Panc1 (cell line): Measurements from ENCODE around the gene PRKCG. TPM values are rescaled to one million over a fixed set of nuclear protein-coding genes. Genes with fewer than 3 reads are reported as not detected.

Source experiments
- ATAC-seq: fragments of 200-7000 bp; cut with Tn5 transposase; 2 replicates; pipeline ENCODE4 v1.9.1; 2020; ENCODE audit warnings: mild to moderate bottlenecking, moderate library complexity
- BruUV-seq: library from RNA; stranded (reverse); fragments of 400-500 nt; replicated peaks from 2 replicates; lab custom pipeline; 2021; lab: Mats Ljungman, UMichigan
- CTCF ChIA-PET: fragments of 300-600 bp; sonication (Branson Sonifier 250); formaldehyde crosslinking; loops from one replicate; lab custom pipeline; 2022; ENCODE audit warnings: antibody characterized with exemption; lab: Charles Lee
- POLR2A ChIA-PET: fragments of 300-600 bp; sonication (Branson Sonifier 250); formaldehyde crosslinking; loops from one replicate; lab custom pipeline; 2022; ENCODE audit warnings: antibody characterized with exemption; lab: Charles Lee
- DNase-seq: peaks from one replicate; pipeline ENCODE4 v3.0.0-alpha.2; 2010; ENCODE audit warnings: low read depth, low spot score
- H3K27ac ChIP-seq: 2 replicates; pipeline ENCODE4 v1.5.1; 2011; ENCODE audit warnings: mild to moderate bottlenecking, low read length, inconsistent platforms
- H3K27me3 ChIP-seq: fragments of 200-500 bp; sonication (Bioruptor generic); 2 replicates; pipeline ENCODE4 v1.6.0; 2014; ENCODE audit warnings: low read length, inconsistent platforms; ENCODE audit not compliant: control insufficient read depth, insufficient read depth
- H3K36me3 ChIP-seq: fragments of 200-500 bp; sonication (Bioruptor generic); 2 replicates; pipeline ENCODE4 v1.5.1; 2014; ENCODE audit warnings: inconsistent platforms, mild to moderate bottlenecking, low read length, moderate library complexity; ENCODE audit not compliant: control insufficient read depth, insufficient read depth
- H3K4me1 ChIP-seq: 2 replicates; pipeline ENCODE4 v1.5.1; 2011; ENCODE audit warnings: inconsistent platforms, mild to moderate bottlenecking, low read length, moderate library complexity; ENCODE audit not compliant: control insufficient read depth, insufficient read depth
- H3K4me3 ChIP-seq, 2 experiments: 2 replicates each; pipeline ENCODE4 v1.5.1; 2011 to 2012; ENCODE audit warnings: low read depth in 2 of 2, low read length in 2 of 2, mild to moderate bottlenecking in 2 of 2, inconsistent platforms in 1 of 2, moderate library complexity in 1 of 2
- H3K9me3 ChIP-seq: fragments of 200-500 bp; sonication (Bioruptor generic); 2 replicates; pipeline ENCODE4 v1.5.1; 2014; ENCODE audit warnings: low read depth, mild to moderate bottlenecking, inconsistent platforms, low read length, moderate library complexity; ENCODE audit not compliant: control insufficient read depth, insufficient read depth
- POLR2AphosphoS5 ChIP-seq: IDR thresholded peaks from 2 replicates; pipeline ENCODE4 v1.6.1; 2012; ENCODE audit warnings: mild to moderate bottlenecking, low read depth, low read length, moderate library complexity
- SIN3A ChIP-seq: IDR thresholded peaks from 2 replicates; pipeline ENCODE4 v1.6.1; 2012; ENCODE audit warnings: low read depth, mild to moderate bottlenecking, low read length, moderate library complexity, borderline replicate concordance; ENCODE audit not compliant: insufficient read depth
- TCF7L2 ChIP-seq: IDR thresholded peaks from 2 replicates; pipeline ENCODE4 v1.6.1; 2011; ENCODE audit warnings: mild to moderate bottlenecking, low read depth, low read length, inconsistent platforms
- in situ Hi-C: cut with HindIII; loops from 2 replicates; pipeline ENCODE4 v1.10.0; 2016; ENCODE audit warnings: low sequenced_read_pairs, low pct_unique_long_range_greater_than_20kb
- intact Hi-C: fragments of 100-400 bp; cut with micrococcal nuclease; formaldehyde crosslinking; loops from one replicate; pipeline ENCODE4 v1.10.0; 2022; ENCODE audit not compliant: unreplicated experiment
- total RNA-seq: library from RNA; stranded (reverse); gene quantifications from one replicate; pipeline ENCODE4 v1.2.1, GENCODE V29; 2021; ENCODE audit not compliant: unreplicated experiment
- TF ChIP-seq, protein P1 (sequence below): fragments of 450-650 bp; IDR thresholded peaks from 2 replicates; pipeline ENCODE4 v1.5.1; 2017; ENCODE audit warnings: mild to moderate bottlenecking
- TF ChIP-seq, protein P2 (sequence below), 2 experiments: IDR thresholded peaks; 2 replicates each; pipeline ENCODE4 v1.6.1; 2011 to 2012; ENCODE audit warnings: low read depth in 2 of 2, control low read depth in 1 of 2, low read length in 1 of 2, mild to moderate bottlenecking in 1 of 2, moderate library complexity in 1 of 2; ENCODE audit not compliant: insufficient read depth in 1 of 2

The PRKCG gene
- total RNA-seq, 1 experiment from 2014 or later: 2.5 TPM

- DNase-seq (no peak), ATAC-seq (no peak)
- Histone ChIP-seq H3K4me3 (no peak overlapping the region), H3K4me1 (peaks cover 7% of the 10 kb centered on the region; the same call in 1 of the 2 replicates), H3K27me3 (no peaks in the 10 kb centered on the region), H3K9me3 (no peaks in the 10 kb centered on the region), H3K27ac (no peak overlapping the region), H3K36me3 (no peaks in the 10 kb centered on the region)
- TF ChIP-seq, protein P1, sequence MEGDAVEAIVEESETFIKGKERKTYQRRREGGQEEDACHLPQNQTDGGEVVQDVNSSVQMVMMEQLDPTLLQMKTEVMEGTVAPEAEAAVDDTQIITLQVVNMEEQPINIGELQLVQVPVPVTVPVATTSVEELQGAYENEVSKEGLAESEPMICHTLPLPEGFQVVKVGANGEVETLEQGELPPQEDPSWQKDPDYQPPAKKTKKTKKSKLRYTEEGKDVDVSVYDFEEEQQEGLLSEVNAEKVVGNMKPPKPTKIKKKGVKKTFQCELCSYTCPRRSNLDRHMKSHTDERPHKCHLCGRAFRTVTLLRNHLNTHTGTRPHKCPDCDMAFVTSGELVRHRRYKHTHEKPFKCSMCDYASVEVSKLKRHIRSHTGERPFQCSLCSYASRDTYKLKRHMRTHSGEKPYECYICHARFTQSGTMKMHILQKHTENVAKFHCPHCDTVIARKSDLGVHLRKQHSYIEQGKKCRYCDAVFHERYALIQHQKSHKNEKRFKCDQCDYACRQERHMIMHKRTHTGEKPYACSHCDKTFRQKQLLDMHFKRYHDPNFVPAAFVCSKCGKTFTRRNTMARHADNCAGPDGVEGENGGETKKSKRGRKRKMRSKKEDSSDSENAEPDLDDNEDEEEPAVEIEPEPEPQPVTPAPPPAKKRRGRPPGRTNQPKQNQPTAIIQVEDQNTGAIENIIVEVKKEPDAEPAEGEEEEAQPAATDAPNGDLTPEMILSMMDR: no peak
- intact Hi-C loops (no loop called here), in situ Hi-C loops (no loop called here)
- ChIA-PET POLR2A (no interaction called here), CTCF (no interaction called here)
- BruUV-seq: no TSS peak
Observed at GRCh38 chr19:53944416-53944815, 62.4 kb downstream of the PRKCG start.

GRCh38 chr19:53944933-53945332, 62.9 kb downstream of the PRKCG start:
- peaks cover 7% of the 10 kb centered on the region; the same call in 1 of the 2 replicates for H3K4me1 ChIP-seq
- ChIA-PET CTCF (interaction anchor here (0.5 kb wide), 1 partner anchor 11 kb away, joined by 3 read pairs; no protein-coding TSS in a partner anchor), POLR2A (interaction anchor here (0.5 kb wide), 1 partner anchor 46 kb away, joined by 4 read pairs; no protein-coding TSS in a partner anchor)
- H3K9me3 ChIP-seq: no peaks in the 10 kb centered on the region
- in situ Hi-C loops (no loop called here), intact Hi-C loops (no loop called here)
- no peak for ATAC-seq
- DNase-seq: no peak
- no peaks in the 10 kb centered on the region for H3K27me3 ChIP-seq
- H3K27ac ChIP-seq: 0 out of 2 replicates have a peak overlapping the region, but pooled peaks have one; percentile 25
- no TSS peak for BruUV-seq
- H3K36me3 ChIP-seq: no peaks in the 10 kb centered on the region
- peak overlapping the region in 1 of 2 experiments; percentile 47; a peak in 1 of 4 replicates for H3K4me3 ChIP-seq
- TF ChIP-seq, protein P2, sequence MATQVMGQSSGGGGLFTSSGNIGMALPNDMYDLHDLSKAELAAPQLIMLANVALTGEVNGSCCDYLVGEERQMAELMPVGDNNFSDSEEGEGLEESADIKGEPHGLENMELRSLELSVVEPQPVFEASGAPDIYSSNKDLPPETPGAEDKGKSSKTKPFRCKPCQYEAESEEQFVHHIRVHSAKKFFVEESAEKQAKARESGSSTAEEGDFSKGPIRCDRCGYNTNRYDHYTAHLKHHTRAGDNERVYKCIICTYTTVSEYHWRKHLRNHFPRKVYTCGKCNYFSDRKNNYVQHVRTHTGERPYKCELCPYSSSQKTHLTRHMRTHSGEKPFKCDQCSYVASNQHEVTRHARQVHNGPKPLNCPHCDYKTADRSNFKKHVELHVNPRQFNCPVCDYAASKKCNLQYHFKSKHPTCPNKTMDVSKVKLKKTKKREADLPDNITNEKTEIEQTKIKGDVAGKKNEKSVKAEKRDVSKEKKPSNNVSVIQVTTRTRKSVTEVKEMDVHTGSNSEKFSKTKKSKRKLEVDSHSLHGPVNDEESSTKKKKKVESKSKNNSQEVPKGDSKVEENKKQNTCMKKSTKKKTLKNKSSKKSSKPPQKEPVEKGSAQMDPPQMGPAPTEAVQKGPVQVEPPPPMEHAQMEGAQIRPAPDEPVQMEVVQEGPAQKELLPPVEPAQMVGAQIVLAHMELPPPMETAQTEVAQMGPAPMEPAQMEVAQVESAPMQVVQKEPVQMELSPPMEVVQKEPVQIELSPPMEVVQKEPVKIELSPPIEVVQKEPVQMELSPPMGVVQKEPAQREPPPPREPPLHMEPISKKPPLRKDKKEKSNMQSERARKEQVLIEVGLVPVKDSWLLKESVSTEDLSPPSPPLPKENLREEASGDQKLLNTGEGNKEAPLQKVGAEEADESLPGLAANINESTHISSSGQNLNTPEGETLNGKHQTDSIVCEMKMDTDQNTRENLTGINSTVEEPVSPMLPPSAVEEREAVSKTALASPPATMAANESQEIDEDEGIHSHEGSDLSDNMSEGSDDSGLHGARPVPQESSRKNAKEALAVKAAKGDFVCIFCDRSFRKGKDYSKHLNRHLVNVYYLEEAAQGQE (IDR thresholded peaks at IDR 0.05; ENCODE audit: insufficient read depth in 1 of 2, low read depth in 2 of 2, low read length in 1 of 2): no peak
- TF ChIP-seq SIN3A: no peak
- TF ChIP-seq, protein P1: no peak
- TF ChIP-seq TCF7L2: no peak
- TF ChIP-seq POLR2AphosphoS5: no peak
